ENCODE measurements around the gene TBRG4.

DNA sequence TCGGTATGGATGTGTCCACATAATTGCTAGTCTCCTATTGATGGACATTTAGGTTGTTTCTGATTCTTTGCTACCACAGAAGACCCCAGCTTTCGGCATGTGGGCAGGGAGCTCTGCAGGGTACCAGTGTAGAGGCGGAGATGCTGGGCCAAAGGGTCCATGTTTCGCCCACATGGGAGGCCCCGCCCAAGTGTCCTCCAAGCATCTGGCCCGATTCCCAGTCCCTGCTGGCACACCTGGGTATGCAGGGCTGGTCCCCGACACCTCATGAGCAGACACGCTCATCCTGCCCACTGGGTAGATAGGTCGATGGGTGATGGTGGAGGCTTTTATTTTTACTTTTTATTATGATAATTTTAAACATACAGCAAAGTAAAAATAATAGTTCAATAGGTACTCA, 19.4 kb upstream of the TBRG4 start:
- TF ChIP-seq, protein P1, sequence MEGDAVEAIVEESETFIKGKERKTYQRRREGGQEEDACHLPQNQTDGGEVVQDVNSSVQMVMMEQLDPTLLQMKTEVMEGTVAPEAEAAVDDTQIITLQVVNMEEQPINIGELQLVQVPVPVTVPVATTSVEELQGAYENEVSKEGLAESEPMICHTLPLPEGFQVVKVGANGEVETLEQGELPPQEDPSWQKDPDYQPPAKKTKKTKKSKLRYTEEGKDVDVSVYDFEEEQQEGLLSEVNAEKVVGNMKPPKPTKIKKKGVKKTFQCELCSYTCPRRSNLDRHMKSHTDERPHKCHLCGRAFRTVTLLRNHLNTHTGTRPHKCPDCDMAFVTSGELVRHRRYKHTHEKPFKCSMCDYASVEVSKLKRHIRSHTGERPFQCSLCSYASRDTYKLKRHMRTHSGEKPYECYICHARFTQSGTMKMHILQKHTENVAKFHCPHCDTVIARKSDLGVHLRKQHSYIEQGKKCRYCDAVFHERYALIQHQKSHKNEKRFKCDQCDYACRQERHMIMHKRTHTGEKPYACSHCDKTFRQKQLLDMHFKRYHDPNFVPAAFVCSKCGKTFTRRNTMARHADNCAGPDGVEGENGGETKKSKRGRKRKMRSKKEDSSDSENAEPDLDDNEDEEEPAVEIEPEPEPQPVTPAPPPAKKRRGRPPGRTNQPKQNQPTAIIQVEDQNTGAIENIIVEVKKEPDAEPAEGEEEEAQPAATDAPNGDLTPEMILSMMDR (IDR thresholded peaks at IDR 0.05; ENCODE audit: borderline replicate concordance, extremely low read depth, low read length, poor library complexity, severe bottlenecking): no peak
- no peak for TF ChIP-seq EZH2 (IDR thresholded peaks at IDR 0.05; ENCODE audit: borderline replicate concordance, low read depth, low read length, severe bottlenecking)
